ENCODE measurements around the gene SMOC1. TPM values are rescaled to one million over a fixed set of nuclear protein-coding genes. Genes with fewer than 3 reads are reported as not detected.
A peak's percentile ranks its signal among the peaks of the same experiment; 100 is the strongest.

SMOC1 gene
- total RNA-seq, 2 donors from 2014 or later: 5.3 to 14.0 TPM

DNA sequence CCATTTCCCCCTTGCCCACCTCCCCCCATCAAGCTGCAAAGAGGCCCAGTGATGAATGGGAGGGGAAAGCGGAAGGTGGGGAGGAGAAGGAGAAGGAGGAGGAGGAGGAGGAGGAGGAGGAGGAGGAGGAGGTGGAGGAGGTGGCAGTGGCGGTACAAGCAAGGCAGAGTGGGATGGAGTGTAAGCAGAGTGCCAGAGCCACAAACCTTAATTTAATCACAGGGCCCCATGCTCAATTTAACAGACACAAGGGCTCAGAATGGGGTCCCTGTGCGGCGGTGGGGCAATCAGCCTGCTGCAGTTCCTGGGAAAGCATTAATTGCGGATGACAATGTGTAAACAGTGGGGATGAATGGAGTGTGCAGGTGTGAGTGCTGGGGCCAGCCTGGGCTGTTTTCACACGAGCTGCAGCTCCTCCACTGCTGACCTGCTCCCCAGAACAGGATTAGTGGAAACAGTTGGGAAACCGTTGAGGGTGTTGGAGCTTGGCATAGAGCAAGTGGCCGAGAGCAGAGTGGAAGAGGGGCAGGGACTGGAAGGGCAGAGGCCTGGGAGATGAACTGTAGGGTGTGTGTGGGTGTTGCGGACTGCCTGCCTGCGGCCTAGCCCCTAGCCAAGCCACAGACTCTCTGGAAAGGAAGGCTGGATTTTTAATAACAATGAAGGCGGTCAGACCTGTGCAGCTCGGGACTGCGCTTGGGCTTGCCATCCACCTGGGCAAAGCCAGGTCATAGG lies 36.4 kb upstream of the SMOC1 start:
- ATAC-seq: no peak
- Histone ChIP-seq H3K9me3 (no peaks in the 10 kb centered on the region), H3K36me3 (replicated peaks in 1 of 2; ENCODE audit: insufficient read depth in 1 of 2, low read depth in 2 of 2) (no peaks in the 10 kb centered on the region), H3K4me3 (no peak overlapping the region), H3K27me3 (no peaks in the 10 kb centered on the region), H3K4me1 (no peaks in the 10 kb centered on the region), H3K27ac (no peak overlapping the region)
- peak in 1 of 4 donors; percentile 5 for DNase-seq
- no peak for TF ChIP-seq POLR2A (IDR thresholded peaks at IDR 0.05)
- TF ChIP-seq, protein P1, sequence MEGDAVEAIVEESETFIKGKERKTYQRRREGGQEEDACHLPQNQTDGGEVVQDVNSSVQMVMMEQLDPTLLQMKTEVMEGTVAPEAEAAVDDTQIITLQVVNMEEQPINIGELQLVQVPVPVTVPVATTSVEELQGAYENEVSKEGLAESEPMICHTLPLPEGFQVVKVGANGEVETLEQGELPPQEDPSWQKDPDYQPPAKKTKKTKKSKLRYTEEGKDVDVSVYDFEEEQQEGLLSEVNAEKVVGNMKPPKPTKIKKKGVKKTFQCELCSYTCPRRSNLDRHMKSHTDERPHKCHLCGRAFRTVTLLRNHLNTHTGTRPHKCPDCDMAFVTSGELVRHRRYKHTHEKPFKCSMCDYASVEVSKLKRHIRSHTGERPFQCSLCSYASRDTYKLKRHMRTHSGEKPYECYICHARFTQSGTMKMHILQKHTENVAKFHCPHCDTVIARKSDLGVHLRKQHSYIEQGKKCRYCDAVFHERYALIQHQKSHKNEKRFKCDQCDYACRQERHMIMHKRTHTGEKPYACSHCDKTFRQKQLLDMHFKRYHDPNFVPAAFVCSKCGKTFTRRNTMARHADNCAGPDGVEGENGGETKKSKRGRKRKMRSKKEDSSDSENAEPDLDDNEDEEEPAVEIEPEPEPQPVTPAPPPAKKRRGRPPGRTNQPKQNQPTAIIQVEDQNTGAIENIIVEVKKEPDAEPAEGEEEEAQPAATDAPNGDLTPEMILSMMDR (IDR thresholded peaks at IDR 0.05): no peak
- intact Hi-C loops (cut with DNase I): no loop called here
- 62 to 67% methylated on average over 13 of the region's 13 CpGs for WGBS, 2 donors

DNA sequence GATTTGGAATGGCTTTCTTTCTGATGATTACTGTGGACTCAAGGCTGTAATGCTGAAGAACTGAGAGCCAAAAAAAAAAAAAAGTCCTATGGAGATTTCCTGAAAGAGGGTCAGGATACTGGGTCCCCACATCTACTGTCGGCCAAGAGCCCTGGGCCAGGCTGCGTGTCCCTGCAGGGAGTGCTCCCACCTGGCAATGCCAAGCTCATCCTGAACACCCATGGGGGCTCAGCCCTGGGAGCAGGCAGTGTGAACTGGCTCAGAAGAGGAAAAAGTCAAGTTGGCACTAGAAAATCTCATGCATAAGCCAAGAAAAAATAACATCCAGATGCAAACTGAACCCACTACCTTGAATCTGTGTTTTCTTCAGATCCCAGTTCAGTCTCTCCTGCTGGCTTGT lies 35.0 kb upstream of the SMOC1 start:
- no peaks in the 10 kb centered on the region for H3K4me1 ChIP-seq
- no peaks in the 10 kb centered on the region for H3K27me3 ChIP-seq
- no peaks in the 10 kb centered on the region for H3K36me3 ChIP-seq (replicated peaks in 1 of 2; ENCODE audit: insufficient read depth in 1 of 2, low read depth in 2 of 2)
- no peaks in the 10 kb centered on the region for H3K9me3 ChIP-seq
- TF ChIP-seq, protein P1 (IDR thresholded peaks at IDR 0.05): no peak
- TF ChIP-seq POLR2A (IDR thresholded peaks at IDR 0.05): no peak
- intact Hi-C loops (cut with DNase I): no loop called here
- DNase-seq (no peak), ATAC-seq (no peak)
- 93 to 96% methylated on average over 2 of the region's 2 CpGs for WGBS, 2 donors
- no peak overlapping the region for H3K4me3 ChIP-seq
- no peak overlapping the region for H3K27ac ChIP-seq

DNA sequence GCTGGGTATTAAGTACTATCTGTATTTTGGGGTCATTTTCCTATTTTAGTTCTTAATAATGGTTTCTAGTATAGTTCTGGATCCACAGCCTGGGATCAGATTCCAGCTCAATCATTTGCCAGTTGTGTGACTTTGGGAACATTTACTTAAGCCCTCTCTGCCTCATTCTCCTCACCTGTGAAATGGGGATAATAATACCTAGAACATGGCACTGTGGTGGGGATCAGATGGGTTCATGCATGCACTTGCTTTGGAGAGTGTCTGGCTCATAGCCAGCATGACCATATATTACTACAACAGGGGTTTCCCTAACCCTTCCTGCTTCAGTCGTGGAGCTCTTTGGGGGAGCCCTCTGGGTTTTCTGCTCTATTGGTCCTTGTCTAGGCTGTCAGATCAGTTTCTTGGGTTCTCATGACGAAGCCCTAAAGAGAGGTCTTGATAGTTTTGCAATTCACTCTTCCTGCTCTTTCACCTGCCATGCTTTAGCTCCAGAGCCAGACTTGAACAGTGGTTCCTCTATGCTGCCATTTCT lies 34.1 kb upstream of the SMOC1 start:
- H3K9me3 ChIP-seq: no peaks in the 10 kb centered on the region
- H3K4me3 ChIP-seq: no peak overlapping the region
- H3K27ac ChIP-seq: no peak overlapping the region
- 79 to 94% methylated on average over 2 of the region's 2 CpGs for WGBS, 2 donors
- TF ChIP-seq, protein P1 (IDR thresholded peaks at IDR 0.05): no peak
- TF ChIP-seq POLR2A (IDR thresholded peaks at IDR 0.05): no peak
- intact Hi-C loops (cut with DNase I): no loop called here
- H3K36me3 ChIP-seq (replicated peaks in 1 of 2; ENCODE audit: insufficient read depth in 1 of 2, low read depth in 2 of 2): no peaks in the 10 kb centered on the region
- ATAC-seq (no peak), DNase-seq (no peak)
- no peaks in the 10 kb centered on the region for H3K27me3 ChIP-seq
- no peaks in the 10 kb centered on the region for H3K4me1 ChIP-seq

GRCh38 chr14:69845787-69846186 lies 33.4 kb upstream of the SMOC1 start:
- WGBS, 2 donors: 60% methylated on average over 5 of the region's 5 CpGs
- DNase-seq (no peak), ATAC-seq (no peak)
- no peak overlapping the region for H3K4me3 ChIP-seq
- no peaks in the 10 kb centered on the region for H3K36me3 ChIP-seq (replicated peaks in 1 of 2; ENCODE audit: insufficient read depth in 1 of 2, low read depth in 2 of 2)
- H3K27me3 ChIP-seq: no peaks in the 10 kb centered on the region
- no peak overlapping the region for H3K27ac ChIP-seq
- no peak for TF ChIP-seq POLR2A (IDR thresholded peaks at IDR 0.05)
- TF ChIP-seq, protein P1 (IDR thresholded peaks at IDR 0.05): no peak
- intact Hi-C loops (cut with DNase I): no loop called here
- no peaks in the 10 kb centered on the region for H3K9me3 ChIP-seq
- no peaks in the 10 kb centered on the region for H3K4me1 ChIP-seq

GRCh38 chr14:69848156-69848555 lies 31.1 kb upstream of the SMOC1 start:
- Histone ChIP-seq H3K9me3 (no peaks in the 10 kb centered on the region), H3K27me3 (no peaks in the 10 kb centered on the region), H3K4me3 (no peak overlapping the region), H3K27ac (no peak overlapping the region), H3K36me3 (replicated peaks in 1 of 2; ENCODE audit: insufficient read depth in 1 of 2, low read depth in 2 of 2) (no peaks in the 10 kb centered on the region), H3K4me1 (no peaks in the 10 kb centered on the region)
- ATAC-seq: no peak
- no peak for DNase-seq
- intact Hi-C loops (cut with DNase I): no loop called here
- no peak for TF ChIP-seq POLR2A (IDR thresholded peaks at IDR 0.05)
- TF ChIP-seq, protein P1 (IDR thresholded peaks at IDR 0.05): no peak
- WGBS, 2 donors: 79 to 95% methylated on average over 2 of the region's 2 CpGs

All from body of pancreas (tissue), 4 donors.